HUDEP-2 (cell line): ENCODE results near the gene FZR1.
"Not testable (repeated sequence)": the region's sequence is repeated elsewhere in the genome, so short reads cannot be mapped to it uniquely, and the experiment has no call there.

Experiments used
- DNase-seq, 76 experiments: peaks; one replicate each; lab custom pipeline; 2025; ENCODE audit not compliant: unreplicated experiment in 76 of 76; lab: John Stamatoyannopoulos, UW

The FZR1 gene

DNA sequence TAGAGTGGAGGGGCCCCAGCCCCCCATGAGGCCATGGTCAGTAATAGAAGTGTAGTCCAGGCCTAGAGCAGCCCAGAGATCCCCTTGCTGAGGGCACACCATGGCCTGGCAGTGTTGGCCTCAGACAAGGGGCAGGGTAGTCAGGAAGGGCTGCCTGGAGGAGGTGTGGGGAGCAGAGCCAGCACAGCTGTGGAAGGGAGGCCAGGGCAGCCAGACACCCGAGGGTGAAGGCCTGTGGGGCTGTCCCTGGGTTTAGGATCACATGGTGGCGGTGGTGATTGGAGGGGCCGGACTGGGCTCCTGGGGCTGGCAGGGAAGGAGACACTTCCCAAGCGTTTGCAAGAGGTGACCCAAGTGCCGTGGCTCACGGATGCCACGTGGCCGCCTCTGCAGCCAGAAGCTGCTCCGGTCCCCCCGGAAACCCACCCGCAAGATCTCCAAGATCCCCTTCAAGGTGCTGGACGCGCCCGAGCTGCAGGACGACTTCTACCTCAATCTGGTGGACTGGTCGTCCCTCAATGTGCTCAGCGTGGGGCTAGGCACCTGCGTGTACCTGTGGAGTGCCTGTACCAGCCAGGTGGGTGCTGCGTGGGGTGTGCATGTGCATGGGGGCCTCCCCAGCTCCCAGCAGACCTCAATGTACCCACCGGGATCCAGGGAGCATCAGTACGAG lies 21.3 kb downstream of the FZR1 start:
- DNase-seq: no peak

DNA sequence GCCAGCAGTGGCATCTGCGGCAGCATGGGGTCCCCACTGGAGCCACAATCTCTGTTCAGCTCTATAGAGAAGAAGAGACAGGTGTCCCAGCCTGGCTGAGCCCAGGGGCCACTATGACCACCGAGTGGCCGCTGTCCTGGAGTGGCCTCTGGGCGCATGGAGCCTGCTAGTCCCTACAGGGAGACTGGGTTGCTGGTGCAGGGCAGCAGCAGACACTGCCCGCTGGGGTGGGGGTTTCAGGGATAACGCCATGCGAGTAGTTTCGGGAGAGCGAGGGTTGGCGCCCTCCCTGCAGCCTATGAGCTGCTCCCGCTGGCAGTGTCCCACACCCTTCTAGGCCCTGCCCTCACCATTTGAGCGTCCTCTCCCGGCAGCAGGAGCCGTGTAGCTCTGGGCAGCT lies 22.0 kb downstream of the FZR1 start:
- DNase-seq: no peak

DNA sequence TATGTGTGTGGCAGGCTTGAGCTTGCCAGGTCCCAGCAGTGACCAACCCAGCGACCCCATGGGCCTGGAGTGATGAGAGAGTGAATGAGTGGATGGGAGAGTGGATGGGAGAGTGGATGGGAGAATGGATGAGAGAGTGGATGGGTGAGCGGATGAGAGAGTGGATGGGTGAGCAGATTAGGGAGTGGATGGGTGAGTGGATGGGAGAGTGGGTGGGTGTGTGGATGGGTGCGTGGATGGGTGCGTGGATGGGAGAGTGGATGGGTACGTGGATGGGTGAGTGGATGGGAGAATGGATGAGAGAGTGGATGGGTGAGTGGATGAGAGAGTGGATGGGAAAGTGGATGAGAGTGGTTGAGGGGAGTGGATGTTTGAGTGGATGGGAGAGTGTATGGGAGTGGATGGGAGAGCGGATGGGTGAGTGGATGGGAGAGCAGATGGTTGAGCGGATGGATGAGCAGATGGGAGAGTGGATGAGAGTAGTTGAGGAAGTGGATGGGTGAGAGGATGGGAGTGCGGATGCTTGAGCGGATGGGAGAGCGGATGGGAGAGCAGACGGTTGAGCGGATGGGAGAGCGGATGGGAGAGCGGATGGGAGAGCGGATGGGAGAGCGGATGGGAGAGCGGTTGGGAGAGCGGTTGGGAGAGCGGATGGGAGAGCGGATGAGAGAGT lies 22.6 kb downstream of the FZR1 start:
- no peak for DNase-seq

DNA sequence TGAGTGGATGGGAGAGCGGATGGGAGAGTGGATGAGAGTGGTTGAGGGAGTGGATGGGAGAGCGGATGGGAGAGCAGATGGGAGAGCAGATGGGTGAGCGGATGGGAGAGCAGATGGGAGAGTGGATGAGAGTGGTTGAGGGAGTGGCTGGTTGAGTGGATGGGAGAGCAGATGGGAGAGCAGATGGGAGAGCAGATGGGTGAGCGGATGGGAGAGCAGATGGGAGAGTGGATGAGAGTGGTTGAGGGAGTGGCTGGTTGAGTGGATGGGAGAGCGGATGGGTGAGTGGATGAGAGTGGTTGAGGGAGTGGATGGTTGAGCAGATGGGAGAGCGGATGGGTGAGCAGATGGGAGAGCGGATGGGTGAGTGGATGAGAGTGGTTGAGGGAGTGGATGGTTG lies 23.2 kb downstream of the FZR1 start:
- not testable (repeated sequence) for DNase-seq

DNA sequence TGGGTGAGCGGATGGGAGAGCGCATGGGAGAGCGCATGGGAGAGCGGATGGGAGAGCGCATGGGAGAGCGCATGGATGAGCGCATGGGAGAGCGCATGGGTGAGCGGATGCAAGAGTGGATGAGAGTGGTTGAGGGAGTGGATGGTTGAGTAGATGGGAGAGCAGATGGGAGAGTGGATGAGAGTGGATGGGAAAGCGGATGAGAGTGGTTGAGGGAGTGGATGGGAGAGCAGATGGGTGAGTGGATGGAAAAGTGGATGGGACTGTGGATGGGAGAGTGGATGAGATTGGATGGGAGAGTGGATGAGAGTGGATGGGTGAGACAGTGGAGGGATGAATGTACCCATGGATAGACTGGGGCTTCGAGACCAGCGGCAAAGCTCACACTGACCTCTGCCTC lies 24.3 kb downstream of the FZR1 start:
- no peak for DNase-seq

DNA sequence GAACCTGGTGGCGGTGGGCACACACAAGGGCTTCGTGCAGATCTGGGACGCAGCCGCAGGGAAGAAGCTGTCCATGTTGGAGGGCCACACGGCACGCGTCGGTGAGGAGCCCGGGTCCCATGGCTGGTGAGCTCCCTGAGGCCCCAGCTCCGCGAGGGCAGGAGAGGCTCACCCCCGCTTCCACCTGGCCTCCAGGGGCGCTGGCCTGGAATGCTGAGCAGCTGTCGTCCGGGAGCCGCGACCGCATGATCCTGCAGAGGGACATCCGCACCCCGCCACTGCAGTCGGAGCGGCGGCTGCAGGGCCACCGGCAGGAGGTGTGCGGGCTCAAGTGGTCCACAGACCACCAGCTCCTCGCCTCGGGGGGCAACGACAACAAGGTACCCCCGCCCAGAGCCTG lies 25.6 kb downstream of the FZR1 start:
- no peak for DNase-seq

DNA sequence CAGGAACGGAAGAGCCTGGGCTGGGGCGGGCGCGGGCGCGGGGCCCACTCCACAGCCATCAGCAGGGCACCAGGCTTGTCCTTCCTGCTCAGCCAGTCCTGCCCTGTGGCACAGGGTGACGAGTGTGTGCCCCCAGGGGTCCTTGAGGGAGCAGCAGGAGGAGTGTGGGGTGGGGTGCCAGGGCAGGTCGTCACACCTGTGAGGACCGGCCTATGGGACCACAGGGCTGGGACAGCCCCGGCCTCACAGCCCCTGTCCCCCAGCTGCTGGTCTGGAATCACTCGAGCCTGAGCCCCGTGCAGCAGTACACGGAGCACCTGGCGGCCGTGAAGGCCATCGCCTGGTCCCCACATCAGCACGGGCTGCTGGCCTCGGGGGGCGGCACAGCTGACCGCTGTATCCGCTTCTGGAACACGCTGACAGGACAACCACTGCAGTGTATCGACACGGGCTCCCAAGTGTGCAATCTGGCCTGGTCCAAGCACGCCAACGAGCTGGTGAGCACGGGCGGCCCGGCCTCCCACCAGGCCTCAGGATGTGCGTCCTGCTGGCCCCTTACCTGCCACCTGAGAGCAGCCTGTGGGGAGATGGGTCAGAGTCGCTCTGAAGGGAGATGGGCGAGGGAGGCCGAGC lies 26.2 kb downstream of the FZR1 start:
- no peak for DNase-seq

DNA sequence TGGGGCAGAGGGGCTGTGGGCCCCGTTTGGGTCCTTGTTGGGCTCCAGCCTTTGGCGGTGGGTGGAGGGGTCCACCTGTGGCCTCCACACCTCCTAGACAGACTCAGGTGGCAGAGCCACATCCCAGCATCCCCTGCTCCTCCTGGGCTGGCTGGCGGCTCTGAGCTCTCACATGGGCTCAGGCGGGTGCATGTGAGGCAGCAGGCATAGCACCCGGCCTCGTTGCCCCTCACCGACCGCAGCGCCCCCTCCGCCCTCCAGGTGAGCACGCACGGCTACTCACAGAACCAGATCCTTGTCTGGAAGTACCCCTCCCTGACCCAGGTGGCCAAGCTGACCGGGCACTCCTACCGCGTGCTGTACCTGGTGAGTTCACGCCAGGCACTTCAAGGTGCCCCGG lies 26.9 kb downstream of the FZR1 start:
- DNase-seq: no peak

DNA sequence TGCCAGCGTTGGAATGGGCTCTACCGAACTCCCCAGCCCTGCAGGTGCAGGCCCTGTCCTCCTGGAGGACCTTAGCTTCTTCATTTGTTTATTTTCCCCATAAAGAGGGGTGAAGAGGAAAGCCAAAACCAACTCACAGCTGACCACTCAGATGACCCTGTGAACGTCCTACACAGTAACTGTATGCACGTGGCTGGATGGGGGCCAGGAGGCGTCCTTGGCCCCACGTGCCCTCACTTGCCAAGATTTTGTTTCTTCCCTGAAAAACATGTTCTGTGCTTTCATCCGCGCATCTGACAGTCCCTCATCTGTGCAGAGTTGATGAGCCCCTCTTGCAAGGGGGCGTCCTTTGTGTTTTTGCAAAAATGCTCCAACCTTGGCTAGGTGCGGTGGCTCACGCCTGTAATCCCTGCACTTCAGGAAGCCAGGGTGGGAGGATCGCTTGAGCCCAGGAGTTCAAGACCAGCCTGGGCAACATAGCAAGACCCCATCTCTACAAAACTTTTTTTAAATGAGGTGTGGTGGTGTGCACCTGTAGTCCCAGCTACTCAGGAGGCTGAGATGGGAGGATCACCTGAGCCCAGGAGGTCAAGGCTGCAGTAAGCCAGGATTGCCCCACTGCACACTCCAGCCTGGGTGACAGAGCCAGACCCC lies 27.6 kb downstream of the FZR1 start:
- no peak for DNase-seq

DNA sequence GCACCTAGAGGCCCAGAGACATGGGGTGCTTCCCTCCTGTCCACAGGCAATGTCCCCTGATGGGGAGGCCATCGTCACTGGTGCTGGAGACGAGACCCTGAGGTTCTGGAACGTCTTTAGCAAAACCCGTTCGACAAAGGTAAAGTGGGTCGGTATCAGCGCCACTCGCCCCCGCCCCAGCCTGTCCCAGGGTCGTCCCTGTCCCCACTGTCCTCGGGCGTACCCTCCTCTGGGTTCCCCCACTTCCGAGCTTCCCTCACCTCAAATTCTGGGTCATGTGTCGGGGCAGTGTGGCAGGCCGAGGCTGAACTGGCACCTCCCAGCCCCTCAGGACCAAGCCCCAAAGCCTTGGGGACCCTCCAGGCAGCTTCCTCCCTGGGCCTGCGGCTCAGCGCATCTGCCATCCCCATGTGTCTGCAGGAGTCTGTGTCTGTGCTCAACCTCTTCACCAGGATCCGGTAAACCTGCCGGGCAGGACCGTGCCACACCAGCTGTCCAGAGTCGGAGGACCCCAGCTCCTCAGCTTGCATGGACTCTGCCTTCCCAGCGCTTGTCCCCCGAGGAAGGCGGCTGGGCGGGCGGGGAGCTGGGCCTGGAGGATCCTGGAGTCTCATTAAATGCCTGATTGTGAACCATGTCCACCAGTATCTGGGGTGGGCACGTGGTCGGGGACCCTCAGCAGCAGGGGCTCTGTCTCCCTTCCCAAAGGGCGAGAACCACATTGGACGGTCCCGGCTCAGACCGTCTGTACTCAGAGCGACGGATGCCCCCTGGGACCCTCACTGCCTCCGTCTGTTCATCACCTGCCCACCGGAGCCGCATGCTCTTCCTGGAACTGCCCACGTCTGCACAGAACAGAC lies 28.5 kb downstream of the FZR1 start:
- no peak for DNase-seq

DNA sequence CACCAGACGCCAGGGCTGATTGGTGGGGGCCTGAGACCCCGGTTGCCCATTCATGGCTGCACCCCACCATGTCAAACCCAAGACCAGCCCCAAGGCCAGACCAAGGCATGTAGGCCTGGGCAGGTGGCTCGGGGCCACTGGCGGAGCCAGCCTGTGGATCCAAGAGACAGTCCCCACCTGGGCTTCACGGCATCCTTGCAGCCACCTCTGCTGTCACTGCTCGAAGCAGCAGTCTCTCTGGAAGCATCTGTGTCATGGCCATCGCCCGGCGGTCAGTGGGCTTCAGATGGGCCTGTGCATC lies 29.1 kb downstream of the FZR1 start:
- DNase-seq: no peak

DNA sequence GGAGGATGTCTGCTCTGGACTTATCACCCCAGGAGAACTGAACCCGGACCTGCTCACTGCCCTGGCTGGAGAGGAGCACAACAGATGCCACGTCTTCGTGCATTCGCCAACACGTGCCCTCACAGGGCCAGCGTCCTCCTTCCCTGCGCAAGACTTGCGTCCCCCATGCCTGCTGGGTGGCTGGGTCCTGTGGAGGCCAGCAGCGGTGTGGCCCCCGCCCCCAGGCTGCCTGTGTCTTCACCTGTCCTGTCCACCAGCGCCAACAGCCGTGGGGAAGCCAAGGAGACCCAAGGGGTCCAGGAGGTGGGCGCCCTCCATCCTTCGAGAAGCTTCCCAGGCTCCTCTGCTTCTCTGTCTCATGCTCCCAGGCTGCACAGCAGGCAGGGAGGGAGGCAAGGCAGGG lies 29.5 kb downstream of the FZR1 start:
- no peak for DNase-seq

DNA sequence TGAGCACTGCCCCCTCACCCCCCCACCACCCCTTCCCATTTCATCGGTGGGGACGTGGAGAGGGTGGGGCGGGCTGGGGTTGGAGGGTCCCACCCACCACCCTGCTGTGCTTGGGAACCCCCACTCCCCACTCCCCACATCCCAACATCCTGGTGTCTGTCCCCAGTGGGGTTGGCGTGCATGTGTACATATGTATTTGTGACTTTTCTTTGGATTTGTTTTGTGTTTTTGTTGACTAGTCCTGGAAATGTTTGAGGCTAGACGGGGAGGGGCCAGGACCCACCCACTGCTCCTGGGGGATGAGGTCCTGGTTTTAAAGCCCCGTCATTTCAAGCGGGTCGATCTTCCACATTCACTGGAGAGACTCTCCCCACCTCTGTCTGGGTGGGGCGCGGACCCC lies 29.9 kb downstream of the FZR1 start:
- no peak for DNase-seq

DNA sequence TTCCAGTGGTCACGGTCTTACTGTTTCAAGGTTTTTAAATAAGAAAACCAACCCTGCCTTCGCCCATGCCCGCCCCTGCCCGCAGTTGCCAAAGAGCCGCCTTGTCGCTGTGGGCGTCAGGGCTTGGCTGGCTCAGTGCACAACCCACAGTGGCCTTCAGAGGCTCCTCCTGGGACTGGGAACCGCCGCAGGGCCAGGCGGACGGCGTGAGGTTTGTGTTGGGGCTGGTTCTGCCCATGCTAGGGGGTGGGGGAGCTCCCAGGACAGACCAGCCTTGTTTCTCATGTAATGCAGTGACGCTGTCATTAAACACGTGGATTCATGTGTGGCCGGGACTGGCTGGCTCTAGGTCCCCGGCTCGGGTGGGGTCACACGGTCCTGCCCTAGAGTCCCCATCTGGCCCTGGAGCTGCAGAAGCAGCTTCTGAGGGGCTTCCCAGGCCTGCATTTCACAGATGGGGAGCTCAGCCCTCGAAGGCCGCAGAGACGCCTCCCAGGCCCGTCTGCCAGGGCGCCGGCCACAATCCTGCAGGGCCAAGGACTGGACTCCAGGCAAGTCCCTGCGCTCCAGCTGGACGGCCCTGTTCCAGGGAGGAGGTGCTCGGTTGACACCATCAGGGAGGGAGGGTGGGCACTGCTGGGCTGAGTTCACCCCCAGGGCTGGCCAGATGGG lies 30.5 kb downstream of the FZR1 start:
- no peak for DNase-seq

DNA sequence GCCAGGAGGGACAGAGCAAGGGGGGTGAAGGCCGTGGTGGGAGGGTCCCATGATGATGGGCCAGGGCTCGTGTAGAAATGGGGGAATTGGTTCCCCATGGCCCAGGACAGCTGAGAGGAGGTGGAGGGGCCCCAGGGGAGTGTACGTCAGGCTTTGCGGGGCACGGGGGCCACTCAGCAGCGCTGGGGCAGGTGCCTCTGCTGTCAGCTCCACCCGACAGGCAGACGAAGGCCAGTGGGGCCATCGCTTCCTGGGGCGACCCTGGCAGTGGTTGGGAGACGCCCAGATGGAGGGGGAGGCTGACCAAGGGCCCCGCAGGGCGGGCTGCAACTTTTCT lies 31.0 kb downstream of the FZR1 start:
- no peak for DNase-seq

DNA sequence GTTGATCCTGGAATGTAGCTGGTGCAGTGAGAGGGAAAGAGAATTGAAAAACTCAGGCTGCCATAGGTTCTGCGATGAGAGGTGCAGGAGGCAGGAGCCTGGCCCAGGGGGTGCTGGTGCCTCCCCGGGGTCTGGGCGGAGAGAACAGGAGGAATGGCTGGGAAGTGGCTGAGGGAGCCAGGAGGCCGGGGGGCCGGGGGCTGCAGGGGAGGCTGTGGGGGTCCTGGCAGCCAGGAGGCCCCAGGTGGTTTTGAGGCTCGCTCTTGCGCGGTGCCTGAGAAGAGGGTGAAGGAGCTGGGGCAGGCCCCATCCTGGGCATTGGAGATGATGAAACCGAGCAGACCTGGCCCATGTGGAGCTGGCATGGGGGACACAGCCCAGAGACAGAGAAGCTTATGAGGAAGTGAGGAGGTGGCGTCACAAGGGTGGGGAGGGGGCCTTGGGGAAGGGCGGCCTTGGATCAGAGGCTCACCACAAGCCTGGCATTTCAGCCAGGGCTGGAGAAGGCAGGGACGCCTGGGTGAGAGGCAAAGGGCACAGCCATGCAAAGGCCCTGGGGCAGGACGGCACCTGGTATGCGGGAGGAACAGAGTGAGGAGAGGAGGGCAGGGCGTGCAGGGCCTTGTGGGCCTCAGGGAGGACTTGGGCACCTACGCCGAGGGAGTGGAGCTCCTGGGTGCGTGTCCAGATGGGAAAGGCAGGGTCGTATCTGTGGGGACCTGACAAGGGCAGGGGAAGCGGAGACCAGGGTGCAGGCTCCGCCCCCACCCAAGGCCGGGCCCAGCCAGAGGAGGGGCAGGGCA lies 31.5 kb downstream of the FZR1 start:
- no peak for DNase-seq

DNA sequence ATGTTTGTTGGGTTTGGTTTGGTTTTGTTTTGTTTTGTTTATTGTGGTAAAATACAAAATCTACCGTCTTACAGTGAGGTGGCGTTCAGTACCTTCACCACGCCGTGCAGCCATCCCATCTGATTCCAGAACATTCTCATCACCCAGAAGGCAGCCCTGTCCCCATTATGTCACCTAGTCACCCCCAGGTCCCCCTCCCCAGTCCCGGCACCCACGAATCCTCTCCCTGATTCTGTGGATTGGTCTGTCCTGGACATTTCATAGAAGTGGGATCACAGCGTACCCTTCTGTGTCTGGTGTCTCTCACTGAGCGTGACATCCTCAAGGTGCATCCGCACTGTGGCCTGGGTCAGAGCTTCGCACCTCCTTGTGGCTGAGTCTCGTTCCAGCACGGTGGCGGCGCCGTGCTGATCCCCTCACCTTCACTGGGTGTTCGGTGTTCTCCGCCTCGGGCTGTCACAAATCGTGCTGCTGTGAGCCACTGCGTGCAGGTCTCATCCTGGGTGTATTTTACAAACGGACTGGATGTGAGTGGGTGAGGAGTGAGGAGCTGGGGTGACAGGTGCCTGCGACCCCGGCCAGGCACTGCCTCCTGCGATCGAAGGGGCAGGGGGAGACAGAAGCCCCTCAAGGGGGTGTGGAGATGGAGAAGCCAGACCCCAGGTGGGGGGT lies 32.3 kb downstream of the FZR1 start:
- no peak for DNase-seq

DNA sequence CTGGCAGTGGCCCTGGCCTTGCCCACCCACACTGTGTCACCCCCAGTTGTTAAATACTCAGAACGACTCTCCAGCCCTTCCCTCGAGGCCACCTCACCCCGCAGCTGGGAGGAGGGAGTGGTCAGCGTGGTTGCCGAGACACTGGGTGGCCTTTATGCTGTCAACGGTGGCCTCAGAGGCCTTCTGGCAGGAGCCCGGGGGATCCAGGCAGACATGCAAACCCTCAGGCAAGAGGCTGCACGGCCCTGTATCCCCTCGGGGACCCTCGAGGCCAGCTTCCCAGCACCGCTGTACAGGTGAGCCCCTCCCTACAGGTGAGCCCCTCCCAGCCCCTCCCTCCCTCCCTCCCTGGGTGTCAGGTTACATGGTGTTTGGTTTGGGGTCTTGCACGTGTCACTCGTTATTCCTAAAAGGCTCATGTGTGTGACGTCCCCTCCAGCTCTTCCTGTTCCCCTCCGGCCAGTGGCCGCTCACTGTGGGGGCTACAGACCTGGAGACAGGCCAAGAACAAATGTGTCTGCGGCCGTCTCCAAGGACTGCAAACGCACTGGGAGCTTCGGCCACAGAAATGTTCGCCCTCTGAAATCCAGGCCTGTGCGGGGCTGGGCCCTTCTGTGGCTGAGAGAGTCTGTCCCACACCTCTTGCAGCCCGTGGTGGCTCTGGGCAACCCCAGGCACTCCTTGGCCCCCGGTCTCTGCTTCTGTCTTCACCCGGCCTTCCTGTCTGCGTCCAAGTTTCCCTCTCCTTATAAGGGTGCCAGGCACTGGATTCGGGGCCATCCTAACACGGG lies 33.0 kb downstream of the FZR1 start, which contains the start of gene TEKTIP1:
TSS of gene TEKTIP1 (plus strand) at position 210 of the 791 bp plus-strand sequence. CDS start at position 214, 4 bp downstream.
- no peak for DNase-seq
